Spinal cord (tissue), 10 donors: ENCODE data around the gene TRAPPC4. TPM values are rescaled to one million over a fixed set of nuclear protein-coding genes. Genes with fewer than 3 reads are reported as not detected.
"Not testable (repeated sequence)": the region's sequence is repeated elsewhere in the genome, so short reads cannot be mapped to it uniquely, and the experiment has no call there.

Experiments used
- DNase-seq, 6 donors: peaks; one replicate each; pipeline versions ENCODE4 v3.0.0 to v3.0.0-alpha.2; 2013 to 2015; ENCODE audit warnings: low spot score in 6 of 6, low read depth in 4 of 6
- H3K27ac ChIP-seq: one replicate; pipeline ENCODE4 v1.5.1; 2013; ENCODE audit warnings: low read depth, low read length, control low read depth
- H3K27me3 ChIP-seq: one replicate; pipeline ENCODE4 v1.6.1; 2013; ENCODE audit warnings: low read length; ENCODE audit not compliant: control insufficient read depth, insufficient read depth
- H3K36me3 ChIP-seq: one replicate; pipeline ENCODE4 v1.6.1; 2013; ENCODE audit warnings: low read length; ENCODE audit not compliant: control insufficient read depth, insufficient read depth
- H3K4me1 ChIP-seq: one replicate; pipeline ENCODE4 v1.6.1; 2013; ENCODE audit warnings: low read length; ENCODE audit not compliant: control insufficient read depth, insufficient read depth
- H3K4me3 ChIP-seq: one replicate; pipeline ENCODE4 v1.5.1; 2013; ENCODE audit warnings: low read depth, low read length, control low read depth
- H3K9me3 ChIP-seq: one replicate; pipeline ENCODE4 v1.6.1; 2013; ENCODE audit warnings: low read length; ENCODE audit not compliant: control insufficient read depth, insufficient read depth
- WGBS: methylation state at CpG from one replicate; pipeline ENCODE4 v1.1.5; 2013; ENCODE audit warnings: missing lambda C conversion rate; ENCODE audit not compliant: insufficient coverage; 5-methylcytosine and 5-hydroxymethylcytosine counted together
- polyA plus RNA-seq, 2 donors: library from polyadenylated mRNA; unstranded; fragments of 120-200 nt; gene quantifications; one replicate each; pipeline ENCODE4 v1.2.1, GENCODE V29; 2013; ENCODE audit not compliant: insufficient read length in 2 of 2
- total RNA-seq, 2 donors: library from RNA; depleted of rRNA in 1 of 2; stranded (reverse); fragments of 120-200 nt in 1 of 2; fragments of >200 nt in 1 of 2; gene quantifications; one replicate each; pipeline versions ENCODE4 v1.2.3 to v1.2.4, GENCODE V29; 2013 to 2014
- donor health status: healthy.

The TRAPPC4 gene
- total and polyA plus RNA-seq, 4 donors = 61.3 to 145 (median 103) TPM

DNA sequence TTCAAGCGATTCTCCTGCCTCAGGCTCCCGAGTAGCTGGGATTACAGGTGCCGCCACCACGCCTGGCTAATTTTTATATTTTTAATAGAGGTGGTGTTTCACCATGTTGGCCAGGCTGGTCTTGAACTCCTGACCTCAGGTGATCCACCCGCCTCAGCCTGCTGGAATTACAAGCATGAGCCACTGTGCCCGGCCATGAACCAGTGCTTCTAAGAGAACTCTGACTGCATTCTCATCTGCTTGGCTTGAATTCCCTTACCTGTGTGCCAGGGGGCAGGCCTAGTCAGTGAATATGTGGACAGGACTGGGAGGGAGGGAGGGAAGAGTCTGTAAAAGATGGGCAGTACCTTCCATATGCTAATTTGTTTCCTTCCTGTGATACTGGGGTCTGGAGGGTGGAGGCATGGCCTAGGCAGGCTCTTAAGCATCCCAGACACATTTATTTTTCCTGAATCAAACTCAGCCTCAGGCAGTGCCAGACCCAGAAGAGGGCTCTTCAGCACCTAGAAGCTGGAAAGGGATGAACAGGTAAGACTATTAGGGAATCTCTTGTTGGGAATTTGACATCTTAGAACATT lies 7.0 kb upstream of the TRAPPC4 start:
- Histone ChIP-seq H3K27me3 (no peaks in the 10 kb centered on the region), H3K9me3 (no peaks in the 10 kb centered on the region), H3K4me3 (no peak overlapping the region), H3K36me3 (peaks cover 78% of the 10 kb centered on the region), H3K27ac (no peak overlapping the region), H3K4me1 (peaks cover 2% of the 10 kb centered on the region)
- 89% methylated on average over 2 of the region's 6 CpGs for WGBS
- DNase-seq = no peak

DNA sequence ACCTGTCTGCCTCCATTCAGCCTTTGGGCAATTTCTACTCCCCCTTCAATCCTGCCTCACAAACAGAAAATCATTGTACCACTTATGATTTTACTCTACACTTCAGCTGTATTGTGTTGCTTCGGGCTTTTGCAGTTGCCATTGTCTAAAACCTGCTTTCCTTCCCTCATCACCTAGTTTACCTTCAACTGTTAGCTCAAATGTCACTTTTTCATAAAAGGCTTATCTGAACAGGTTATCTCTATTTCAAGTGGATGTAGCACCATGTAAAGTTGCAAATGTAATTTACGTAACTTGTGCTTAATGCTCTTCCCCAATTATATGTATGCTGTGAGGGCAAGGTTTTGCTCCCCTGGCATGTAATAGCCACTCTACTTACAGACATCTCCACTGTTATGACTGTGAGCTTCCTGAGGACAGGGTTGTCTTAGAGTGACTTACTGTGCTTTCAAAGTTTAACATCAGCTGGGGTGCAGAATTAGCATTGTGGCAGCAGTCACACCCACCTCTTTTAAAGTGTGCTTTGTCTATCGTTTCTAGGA lies 5.9 kb upstream of the TRAPPC4 start:
- no peak overlapping the region for H3K27ac ChIP-seq
- peaks cover 69% of the 10 kb centered on the region for H3K36me3 ChIP-seq
- H3K4me3 ChIP-seq = no peak overlapping the region
- 100% methylated on average over 1 of the region's 3 CpGs for WGBS
- H3K4me1 ChIP-seq = peaks cover 8% of the 10 kb centered on the region
- no peaks in the 10 kb centered on the region for H3K9me3 ChIP-seq
- no peaks in the 10 kb centered on the region for H3K27me3 ChIP-seq
- DNase-seq = no peak

DNA sequence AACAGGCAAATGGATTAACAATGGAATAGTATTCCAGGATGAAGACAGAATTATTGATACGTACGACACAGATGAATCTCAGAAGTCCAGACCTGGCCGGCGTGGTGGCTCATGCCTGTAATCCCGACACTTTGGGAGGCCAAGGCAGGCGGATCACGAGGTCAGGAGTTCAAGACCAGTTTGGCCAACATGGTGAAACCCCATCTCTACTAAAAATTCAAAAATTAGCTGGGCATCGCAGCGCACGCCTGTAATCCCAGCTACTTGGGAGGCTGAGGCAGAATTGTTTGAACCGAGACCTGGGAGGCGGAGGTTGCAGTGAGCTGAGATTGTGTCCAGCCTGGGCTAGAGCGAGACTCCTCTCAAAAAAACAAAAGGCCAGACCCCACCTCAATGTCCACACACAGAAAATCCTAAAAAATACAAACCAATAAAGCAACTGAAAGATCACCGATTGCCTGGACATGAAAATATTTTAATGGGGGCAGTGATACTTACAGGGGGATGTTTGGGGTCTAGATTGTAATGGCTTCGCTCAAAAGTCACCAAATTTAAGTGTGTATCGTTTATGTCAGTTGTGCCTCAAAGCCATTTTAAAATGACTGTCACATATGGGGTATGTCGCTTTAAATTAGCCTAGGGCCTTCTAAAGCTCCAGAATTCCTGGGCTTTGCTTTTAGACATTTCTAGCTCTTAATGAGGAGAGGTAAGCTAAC lies 4.2 kb upstream of the TRAPPC4 start:
- DNase-seq = no peak
- 95% methylated on average over 11 of the region's 17 CpGs for WGBS
- Histone ChIP-seq H3K27ac (no peak overlapping the region), H3K36me3 (peaks cover 66% of the 10 kb centered on the region), H3K4me3 (no peak overlapping the region), H3K4me1 (peaks cover 13% of the 10 kb centered on the region), H3K27me3 (no peaks in the 10 kb centered on the region), H3K9me3 (no peaks in the 10 kb centered on the region)

DNA sequence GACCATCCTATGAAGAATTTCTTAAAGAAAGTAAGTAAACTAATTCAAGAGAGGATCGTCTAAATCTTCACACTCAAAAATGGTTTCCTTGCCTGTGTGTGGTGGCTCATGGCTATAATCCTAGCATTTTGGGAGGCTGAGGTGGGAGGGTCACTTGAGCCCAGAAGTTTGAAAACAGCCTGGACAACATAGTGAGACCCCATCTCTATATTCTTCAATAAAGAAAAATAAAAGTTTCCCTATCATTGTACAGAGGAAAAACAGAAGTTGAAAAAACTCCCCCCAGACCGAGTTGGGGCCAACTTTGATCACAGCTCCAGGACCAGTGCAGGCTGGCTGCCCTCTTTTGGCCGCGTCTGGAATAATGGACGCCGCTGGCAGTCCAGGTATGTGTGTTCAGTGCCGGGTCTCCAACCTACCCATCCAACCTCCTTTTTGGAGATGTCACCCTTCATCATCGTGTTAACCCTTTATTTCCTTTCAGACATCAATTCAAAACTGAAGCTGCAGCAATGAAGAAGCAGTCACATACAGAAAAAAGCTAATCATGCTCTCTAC lies 3.4 kb upstream of the TRAPPC4 start:
- H3K9me3 ChIP-seq = no peaks in the 10 kb centered on the region
- H3K4me1 ChIP-seq = peaks cover 19% of the 10 kb centered on the region
- H3K27me3 ChIP-seq = no peaks in the 10 kb centered on the region
- WGBS = 79% methylated on average over 6 of the region's 8 CpGs
- H3K36me3 ChIP-seq = peaks cover 59% of the 10 kb centered on the region
- no peak for DNase-seq
- no peak overlapping the region for H3K4me3 ChIP-seq
- no peak overlapping the region for H3K27ac ChIP-seq

DNA sequence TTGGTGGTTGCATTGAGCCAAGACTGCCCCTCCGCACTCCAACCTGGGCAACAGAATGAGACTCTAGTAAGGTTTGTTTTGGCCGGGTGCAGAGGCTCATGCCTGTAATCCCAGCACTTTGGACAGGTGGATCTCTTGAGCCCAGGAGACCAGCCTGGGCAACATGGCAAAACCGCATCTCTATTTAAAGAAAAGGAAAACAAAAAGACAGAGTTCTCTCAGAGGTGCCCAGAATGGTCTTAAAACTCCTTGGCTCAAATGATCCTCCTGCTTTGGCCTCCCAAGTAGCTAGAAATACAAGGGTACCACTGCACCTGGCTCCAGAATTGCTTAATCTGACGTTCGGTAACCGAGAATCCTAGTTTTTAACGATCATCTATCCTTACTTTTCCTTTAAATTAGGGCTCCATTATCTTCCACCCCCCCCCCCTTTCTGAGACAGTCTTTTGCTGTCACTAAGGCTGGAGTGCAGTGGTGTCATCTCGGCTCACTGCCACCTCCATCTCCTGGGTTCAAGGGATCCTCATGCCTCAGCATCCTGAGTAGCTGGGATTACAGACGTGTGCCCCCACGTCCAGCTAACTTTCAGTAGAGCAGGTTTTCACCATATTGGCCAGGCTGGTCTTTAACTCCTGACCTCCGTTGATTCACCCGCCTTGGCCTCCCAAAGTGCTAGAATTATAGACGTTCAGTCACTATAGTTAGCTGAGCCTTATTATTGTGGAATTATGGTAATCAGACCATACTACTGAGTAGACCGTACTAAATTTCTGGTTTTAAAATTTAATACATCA lies 2.2 kb upstream of the TRAPPC4 start:
- no peaks in the 10 kb centered on the region for H3K9me3 ChIP-seq
- peaks cover 53% of the 10 kb centered on the region for H3K36me3 ChIP-seq
- H3K4me1 ChIP-seq = peaks cover 26% of the 10 kb centered on the region
- H3K4me3 ChIP-seq = no peak overlapping the region
- no peaks in the 10 kb centered on the region for H3K27me3 ChIP-seq
- DNase-seq = no peak
- 85% methylated on average over 9 of the region's 14 CpGs for WGBS
- H3K27ac ChIP-seq = no peak overlapping the region

DNA sequence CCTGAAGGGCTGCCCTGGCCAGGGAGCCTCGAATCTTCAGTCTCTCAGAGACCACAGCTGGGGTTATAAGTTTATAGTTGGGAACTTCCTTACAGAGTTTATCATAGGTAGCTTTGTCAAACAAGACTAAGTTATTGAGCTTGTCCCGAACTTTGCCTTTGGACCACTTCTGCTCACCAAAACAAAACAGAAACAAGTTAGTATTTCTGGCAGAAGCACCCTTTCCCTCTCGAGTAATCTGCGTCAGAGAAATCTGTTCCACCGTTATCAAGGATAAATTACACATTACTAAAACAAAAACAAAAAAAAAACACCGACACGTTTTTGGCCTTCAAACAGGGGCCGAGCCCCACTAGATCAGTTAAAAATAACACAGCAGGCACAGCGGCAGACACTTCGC lies 1.2 kb upstream of the TRAPPC4 start:
- not testable (repeated sequence) for DNase-seq, H3K27me3 ChIP-seq, H3K9me3 ChIP-seq
- peak overlapping the region; percentile 98 for H3K27ac ChIP-seq
- 9% methylated on average over 8 of the region's 10 CpGs for whole genome bisulfite sequencing
- peaks cover 51% of the 10 kb centered on the region for H3K36me3 ChIP-seq
- peaks cover 26% of the 10 kb centered on the region for H3K4me1 ChIP-seq
- peak overlapping the region; percentile 96 for H3K4me3 ChIP-seq

DNA sequence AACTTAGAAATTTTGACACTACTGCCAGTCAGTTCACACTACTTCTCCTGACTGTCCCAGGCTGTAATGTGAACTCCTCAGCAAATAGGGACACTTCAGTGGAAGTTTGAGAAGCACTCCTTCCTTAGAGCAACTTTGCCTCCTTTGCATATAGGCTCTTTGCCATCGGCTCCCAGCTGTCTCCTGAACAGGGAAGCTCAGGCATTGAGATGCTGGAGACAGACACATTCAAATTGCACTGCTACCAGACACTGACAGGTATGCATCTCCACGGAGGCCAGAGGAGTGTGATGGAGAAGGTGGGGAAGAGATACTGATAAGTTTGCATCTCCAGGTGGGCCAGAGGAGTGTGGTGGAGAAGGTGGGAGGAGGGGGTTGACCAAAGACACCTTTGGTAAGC lies 1.4 kb downstream of the TRAPPC4 start:
- no peaks in the 10 kb centered on the region for H3K27me3 ChIP-seq
- no peak overlapping the region for H3K27ac ChIP-seq
- peaks cover 47% of the 10 kb centered on the region for H3K36me3 ChIP-seq

DNA sequence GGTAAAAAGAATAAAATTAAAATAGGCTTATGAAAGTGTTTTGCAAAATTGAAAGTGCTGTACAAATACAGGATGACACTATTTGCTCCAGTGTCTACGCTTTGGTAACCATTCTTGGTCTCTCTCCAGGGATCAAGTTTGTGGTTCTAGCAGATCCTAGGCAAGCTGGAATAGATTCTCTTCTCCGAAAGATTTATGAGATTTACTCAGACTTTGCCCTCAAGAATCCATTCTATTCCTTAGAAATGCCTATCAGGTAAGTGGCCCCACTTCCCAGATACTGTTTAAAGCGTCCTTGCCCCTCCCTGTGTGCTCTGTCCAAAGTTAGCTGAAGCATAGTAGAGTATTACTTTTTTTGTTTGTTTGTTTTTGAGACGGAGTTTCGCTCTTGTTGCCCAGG lies 3.1 kb downstream of the TRAPPC4 start:
- 92% methylated on average over 3 of the region's 5 CpGs for WGBS
- peaks cover 50% of the 10 kb centered on the region for H3K36me3 ChIP-seq

More for the DNA sequence above, 1.4 kb downstream of the TRAPPC4 start:
- Histone ChIP-seq H3K9me3 (no peaks in the 10 kb centered on the region), H3K4me1 (peaks cover 26% of the 10 kb centered on the region), H3K4me3 (peak overlapping the region; percentile 1)
- no peak for DNase-seq
- 75% methylated on average over 2 of the region's 2 CpGs for WGBS

DNA sequence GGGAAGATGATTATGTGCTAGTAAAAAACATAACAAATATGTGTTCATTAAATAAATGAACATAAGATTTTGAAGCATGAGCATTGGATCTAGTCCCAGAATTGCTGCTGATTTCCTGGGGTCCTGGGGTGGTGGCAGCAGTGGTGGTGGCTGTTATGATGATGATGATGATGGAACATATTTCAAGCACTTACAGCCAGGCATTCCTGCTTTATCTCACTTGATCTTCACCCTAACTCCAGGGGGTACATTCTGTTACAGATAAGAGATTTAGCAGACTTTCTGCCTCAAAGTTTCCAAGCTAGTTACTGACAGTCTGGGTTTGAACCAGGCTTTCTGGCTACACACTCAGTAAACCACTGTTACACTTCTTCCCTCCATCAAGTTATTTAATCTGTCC lies 5.2 kb downstream of the TRAPPC4 start:
- H3K27ac ChIP-seq = no peak overlapping the region
- H3K27me3 ChIP-seq = no peaks in the 10 kb centered on the region
- peaks cover 67% of the 10 kb centered on the region for H3K36me3 ChIP-seq
- H3K4me3 ChIP-seq = no peak overlapping the region
- peaks cover 21% of the 10 kb centered on the region for H3K4me1 ChIP-seq
- DNase-seq = no peak
- H3K9me3 ChIP-seq = no peaks in the 10 kb centered on the region

More for the DNA sequence above, 3.1 kb downstream of the TRAPPC4 start:
- Histone ChIP-seq H3K27ac (no peak overlapping the region), H3K4me3 (no peak overlapping the region), H3K27me3 (no peaks in the 10 kb centered on the region), H3K9me3 (no peaks in the 10 kb centered on the region), H3K4me1 (peaks cover 23% of the 10 kb centered on the region)
- no peak for DNase-seq
